CD4-positive, alpha-beta T cell treated with Interleukin-17A for 4 hours (primary cell): ENCODE results near the gene HIRIP3.
"Not testable (repeated sequence)": the region's sequence is repeated elsewhere in the genome, so short reads cannot be mapped to it uniquely, and the experiment has no call there.

Experiments used
- DNase-seq: peaks from one replicate; pipeline ENCODE4 v3.0.0-alpha.2; 2020; ENCODE audit warnings: mixed read lengths

Gene HIRIP3

DNA sequence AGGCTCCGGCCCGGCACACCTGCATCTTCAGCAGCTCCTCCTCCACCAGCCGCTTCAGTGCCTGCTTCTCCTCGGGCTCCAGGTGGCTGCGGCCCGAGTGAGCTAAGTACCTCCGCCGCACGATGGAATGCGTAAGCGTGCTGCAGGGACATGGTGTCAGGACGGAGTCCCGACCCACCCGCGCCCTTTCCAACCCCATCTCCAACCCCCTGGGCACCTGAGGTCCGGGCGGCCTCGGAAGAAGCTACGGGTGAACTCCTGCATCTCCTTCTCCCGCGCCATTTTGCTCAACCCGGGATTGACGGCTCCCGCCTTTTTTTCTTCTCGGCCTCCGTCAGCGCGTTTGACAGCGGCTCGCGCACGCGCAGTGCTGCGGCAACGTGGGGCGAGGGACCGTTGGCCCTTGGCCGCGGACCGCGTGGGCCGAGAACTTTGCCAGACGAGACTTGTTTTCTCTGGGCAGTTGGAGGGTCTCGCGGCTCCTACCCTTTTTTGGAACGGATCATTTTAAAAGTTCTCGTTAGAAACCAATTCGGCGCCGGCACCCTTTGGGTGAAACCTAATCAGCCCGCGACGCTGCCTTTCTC, at the start of gene HIRIP3:
HIRIP3 (minus strand) TSS at position 294 of the 587 bp plus-strand sequence; CDS start at position 282, 12 bp downstream.
- DNase-seq: peak; percentile 89

- peak; percentile 37 for DNase-seq
Measured at GRCh38 chr16:30041841-30042240, 46.4 kb upstream of the HIRIP3 start.

DNA sequence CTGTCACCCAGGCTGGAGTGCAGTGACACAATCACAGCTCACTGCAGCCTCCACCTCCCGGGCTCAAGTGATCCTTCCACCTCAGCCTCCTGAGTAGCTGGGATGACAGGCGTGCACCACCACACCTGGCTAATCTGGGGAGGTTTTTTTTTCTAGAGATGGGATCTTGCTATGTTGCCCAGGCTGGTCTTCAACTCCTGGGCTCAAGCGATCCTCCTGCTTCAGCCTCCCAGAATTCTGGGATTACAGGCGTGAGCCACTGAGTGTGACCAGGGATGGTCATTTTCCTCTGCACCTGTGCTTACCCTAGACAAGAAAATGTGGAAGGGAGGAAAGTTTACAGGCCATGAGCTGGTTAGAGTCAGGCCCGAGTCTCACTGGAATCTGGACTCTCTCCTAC, 45.3 kb upstream of the HIRIP3 start:
- not testable (repeated sequence) for DNase-seq

GRCh38 chr16:30040221-30040620, 44.8 kb upstream of the HIRIP3 start:
- no peak for DNase-seq

GRCh38 chr16:30033270-30033669, 37.9 kb upstream of the HIRIP3 start:
- DNase-seq: no peak

DNA sequence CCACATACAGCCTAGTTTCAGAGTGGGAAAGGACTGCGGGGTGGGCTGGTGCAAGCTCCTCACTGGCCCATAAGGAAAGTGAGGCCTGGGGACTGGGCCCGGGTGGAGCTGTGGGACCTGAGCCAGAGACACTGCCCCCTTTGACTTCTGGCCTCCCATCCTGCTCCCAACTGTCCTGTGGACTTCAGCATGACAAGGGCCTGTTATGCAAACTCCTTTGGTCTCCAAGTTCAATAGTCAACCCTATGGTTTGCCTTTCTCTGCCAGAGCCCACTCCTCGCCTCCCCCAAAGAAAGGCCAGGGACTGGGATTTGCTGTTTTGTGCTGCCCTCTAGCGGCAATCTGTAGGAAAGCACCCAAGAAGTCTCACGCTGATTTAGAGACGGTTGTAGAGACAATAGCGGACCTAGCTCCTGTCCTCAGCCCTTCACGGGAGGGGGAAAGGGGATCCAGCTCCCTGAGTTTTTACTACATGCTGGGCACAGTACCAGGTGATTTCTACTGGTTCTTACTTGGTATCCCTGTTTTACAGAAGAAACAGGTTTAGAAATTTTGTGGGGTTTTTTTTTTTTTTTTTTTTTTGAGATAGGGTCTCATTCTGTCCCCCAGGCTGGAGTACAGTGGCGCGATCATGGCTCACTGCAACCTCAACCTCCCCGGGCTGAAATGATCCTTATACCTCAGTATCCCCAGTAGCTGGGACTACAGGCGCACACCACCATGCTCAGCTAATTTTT, 36.8 kb upstream of the HIRIP3 start:
- DNase-seq: peak; percentile 68

GRCh38 chr16:30031477-30031918, 36.1 kb upstream of the HIRIP3 start:
- DNase-seq: no peak

- DNase-seq: peak; percentile 34
Measured at GRCh38 chr16:30030841-30031413, 35.5 kb upstream of the HIRIP3 start, which contains the start of gene TLCD3B. Gene TLCD3B, minus strand, starts transcription at chr16:30031271. Its CDS starts 744 bp downstream, at chr16:30030527.

- DNase-seq: no peak
Measured at GRCh38 chr16:30030011-30030685, 34.7 kb upstream of the HIRIP3 start.

DNA sequence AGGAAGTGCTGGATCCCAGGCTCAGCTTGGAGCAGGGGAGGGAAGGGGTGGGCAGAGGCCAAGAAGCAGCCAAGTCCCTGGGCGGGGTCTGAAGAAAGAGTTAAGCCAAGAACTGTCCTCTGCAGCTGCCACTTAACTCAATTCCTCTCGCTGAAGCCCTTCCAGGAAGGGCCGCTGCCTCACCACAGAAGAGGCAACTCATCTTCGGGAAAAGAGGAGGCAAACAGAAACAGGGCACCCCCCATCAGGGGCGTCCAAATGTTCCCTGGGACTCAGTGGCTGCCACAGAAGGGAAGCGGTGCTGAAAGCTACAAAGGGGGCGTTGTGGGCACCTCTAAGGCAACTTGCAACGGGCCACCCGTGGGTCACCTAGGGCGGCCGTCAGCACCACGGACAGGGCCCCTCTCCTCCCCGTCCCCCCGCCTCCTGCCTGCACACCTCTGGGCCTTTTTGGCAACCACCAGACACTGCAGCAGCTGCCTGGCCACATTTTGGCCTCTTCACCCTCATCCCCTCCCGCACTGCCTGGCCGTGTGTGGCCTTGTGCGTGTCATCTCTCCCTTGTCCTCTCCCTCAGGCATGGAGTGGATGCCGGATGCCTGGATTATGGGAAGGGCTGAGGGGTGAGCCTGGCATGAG, 33.1 kb upstream of the HIRIP3 start:
- DNase-seq: peak; percentile 28

DNA sequence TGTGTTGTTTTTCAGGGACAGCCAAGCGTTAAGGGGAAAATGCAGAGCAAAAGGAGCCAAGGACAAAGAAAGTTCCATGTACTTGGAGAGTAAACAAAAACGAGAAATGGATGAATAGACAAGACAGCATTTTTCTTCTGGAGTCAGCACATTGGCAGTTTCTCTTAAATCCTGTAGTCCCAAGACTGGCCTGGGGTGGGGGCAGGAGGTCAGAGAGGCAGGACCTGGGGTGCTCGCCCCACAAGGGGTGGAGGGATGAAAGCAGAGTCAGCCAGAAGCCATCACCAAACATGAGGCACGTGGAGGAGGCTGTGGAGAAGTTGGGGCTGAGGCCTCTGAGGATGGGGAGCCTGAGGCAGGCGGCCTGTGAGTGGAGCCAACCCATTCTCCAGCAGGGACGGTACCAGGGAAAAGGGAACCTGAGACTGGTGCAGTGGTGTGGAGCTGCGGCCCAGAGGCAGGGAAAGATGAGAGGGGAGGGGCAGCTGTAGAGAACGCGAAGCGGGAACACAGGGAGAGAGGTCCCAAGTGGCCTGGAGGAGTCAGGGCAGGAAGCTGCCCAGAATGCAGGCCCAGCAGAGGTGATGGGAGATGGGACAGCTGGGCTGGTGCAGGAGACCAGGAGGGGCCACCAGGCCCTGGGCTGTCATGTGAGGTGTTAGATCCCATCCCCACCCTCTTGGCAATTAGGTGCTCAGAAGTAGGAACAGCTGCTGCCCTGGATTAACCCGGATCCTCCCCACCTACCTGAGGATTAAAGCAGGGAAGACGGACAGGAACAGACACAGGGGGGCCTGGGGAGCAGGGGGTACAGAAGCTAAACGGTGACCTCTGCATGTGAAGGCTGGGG, 32.4 kb upstream of the HIRIP3 start:
- no peak for DNase-seq

- DNase-seq: no peak
Measured at GRCh38 chr16:30026449-30026848, 31.0 kb upstream of the HIRIP3 start.

DNA sequence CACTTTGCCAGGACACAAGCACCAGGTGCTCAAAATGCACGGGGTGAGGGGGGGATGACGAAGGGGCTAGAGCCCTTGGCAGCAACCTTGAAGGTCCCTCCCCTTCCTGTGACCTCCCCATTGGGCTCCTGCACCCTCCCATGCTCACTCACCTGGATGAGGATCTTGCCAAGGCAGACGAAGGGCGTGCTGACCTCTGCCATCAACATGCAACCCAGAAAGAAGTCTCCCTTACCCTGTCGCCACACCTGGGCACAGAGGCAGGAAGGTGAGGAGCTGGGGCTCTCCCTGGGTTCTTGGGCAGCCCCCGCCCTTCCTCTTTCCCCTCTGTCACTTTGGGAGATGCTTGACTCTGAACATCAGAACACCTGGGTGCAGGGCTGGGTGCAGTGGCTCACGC, 30.2 kb upstream of the HIRIP3 start:
- no peak for DNase-seq

DNA sequence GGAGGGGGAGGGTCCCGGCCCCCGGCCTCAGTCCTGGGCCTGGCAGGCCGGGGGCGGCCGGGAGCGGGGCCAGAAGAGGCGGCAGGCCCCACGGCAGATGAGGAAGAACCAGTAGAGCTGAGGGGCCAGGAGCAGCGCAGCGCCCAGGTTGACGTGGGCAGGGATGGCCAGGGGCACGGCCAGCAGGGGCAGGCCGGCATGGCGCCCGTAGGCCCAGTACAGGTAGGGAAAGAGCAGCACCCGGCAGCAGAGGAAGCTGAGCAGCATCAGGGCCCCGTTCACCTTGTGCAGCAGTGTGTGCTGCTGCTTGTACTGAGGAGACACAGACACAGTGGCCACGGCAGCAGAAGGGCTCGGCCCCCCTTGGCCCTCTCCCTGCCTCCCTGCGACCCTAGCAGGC, 29.7 kb upstream of the HIRIP3 start:
- no peak for DNase-seq

DNA sequence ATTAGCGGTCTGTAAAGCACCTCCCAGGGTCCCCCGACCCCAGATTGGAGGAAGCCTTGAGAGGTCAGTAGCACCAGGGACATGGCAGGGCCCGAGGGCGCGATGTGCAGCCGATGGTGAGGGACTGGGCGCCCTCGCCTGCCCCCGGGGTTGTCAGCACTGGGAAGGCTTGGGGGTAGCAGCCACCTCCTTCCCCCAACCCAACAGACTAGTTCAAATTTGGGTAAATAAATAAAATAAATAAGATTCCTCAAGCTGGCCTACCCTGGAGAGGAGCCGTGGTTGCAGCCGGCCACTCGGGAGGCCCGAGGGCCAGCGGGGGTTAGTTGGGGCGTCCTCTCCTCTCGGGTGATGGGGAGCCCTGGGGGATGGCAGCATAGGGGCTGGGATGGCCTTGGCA, 29.0 kb upstream of the HIRIP3 start:
- DNase-seq: no peak

DNA sequence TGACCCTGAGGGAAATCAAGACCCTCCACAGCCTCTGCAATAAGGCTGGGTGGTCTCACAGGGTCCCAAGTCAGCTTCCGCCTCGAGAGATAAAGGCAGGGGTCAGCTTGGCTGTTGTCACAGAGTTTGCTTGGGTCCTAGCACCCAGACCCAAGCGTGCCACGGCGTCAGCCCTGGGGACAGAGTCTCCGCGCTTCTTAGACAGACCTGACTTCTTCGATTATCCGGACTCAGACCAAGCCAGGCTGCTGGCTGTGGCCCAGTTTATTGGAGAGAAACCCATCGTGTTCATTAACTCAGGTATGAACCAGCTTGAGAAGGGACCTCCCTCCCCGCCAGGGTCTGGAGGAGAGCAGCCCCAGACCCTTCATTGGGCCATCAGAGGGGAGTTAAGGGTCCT, 28.2 kb upstream of the HIRIP3 start:
- no peak for DNase-seq

DNA sequence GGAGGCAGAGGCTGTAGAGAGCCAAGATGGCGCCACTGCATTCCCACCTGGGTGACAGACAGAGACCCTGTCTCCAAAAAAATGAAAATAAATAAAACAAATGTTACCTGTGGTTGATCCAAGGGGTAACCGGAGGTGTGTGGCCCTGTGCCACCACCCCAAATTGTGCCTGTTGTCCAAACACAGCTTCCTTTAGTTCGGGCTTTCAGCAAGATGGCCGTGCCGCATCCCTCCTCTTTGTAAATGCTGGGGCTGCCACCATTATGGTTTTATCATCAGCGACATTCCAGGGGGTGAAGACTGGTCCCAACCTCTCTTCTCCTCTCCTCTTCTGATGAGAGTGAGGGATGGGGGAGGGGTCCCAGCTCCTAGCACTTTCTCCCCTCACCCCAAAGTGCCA, 27.5 kb upstream of the HIRIP3 start, which contains the start of gene C16orf92:
C16orf92 (plus strand) TSS at position 312 of the 400 bp plus-strand sequence. CDS start 143 bp downstream, outside the sequence.
- no peak for DNase-seq

DNA sequence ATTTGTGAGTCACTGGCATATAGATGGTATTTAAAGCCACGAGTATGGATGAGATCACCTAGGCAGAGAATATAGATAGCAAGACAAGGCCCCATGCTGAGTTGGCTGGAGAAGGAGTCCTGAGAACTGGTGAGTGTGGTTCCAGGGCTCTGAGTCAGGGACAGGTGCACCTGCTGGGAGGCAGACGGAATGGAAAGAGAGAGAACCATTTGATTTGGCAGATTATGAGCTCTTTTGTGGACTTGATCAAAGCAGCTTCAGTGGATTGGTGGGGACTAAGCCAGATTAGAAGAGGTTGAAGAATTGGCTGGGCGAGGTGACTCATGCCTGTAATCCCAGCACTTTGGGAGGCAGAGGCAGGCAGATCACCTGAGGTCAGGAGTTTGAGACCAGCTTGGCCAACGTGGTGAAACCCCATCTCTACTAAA, 23.3 kb upstream of the HIRIP3 start:
- no peak for DNase-seq

- not testable (repeated sequence) for DNase-seq
Measured at GRCh38 chr16:30017937-30018336, 22.5 kb upstream of the HIRIP3 start.

DNA sequence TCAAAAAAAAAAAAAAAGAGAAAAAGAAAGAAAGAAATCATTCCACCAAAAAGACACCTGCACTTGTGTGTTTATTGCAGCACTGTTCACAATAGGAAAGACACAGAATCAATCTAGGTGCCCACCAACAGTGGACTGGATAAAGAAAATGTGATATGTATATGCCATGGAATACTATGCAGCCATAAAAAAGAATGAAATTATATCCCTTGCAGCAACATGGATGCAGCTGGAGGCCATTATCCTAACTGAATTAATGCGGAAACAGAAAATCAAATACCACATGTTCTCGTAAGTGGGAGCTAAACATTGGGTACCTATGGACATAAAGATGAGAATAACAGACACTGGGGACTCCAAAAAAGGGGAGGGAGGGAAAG, 21.9 kb upstream of the HIRIP3 start:
- no peak for DNase-seq

- no peak for DNase-seq
Measured at GRCh38 chr16:30016555-30017276, 21.3 kb upstream of the HIRIP3 start.
